Liver (tissue), 3 donors: ENCODE data around the gene SGPL1.

Experiments used
- EGR1 ChIP-seq, 2 donors: IDR thresholded peaks; 2 replicates each; pipeline ENCODE4 v1.6.1; 2016 to 2018; ENCODE audit warnings: antibody characterized with exemption in 2 of 2, low read depth in 2 of 2
- FOXA1 ChIP-seq: IDR thresholded peaks from 2 replicates; pipeline ENCODE4 v1.6.1; 2016; ENCODE audit warnings: antibody characterized with exemption
- GABPA ChIP-seq, 2 donors: IDR thresholded peaks in 1 of 2; conservative IDR thresholded peaks in 1 of 2; 2 replicates each; pipeline ENCODE4 v1.6.1; 2016; ENCODE audit warnings: antibody characterized with exemption in 2 of 2, mild to moderate bottlenecking in 1 of 2, moderate library complexity in 1 of 2
- HNF4G ChIP-seq: IDR thresholded peaks from 2 replicates; pipeline ENCODE4 v1.6.1; 2016; ENCODE audit warnings: antibody characterized with exemption
- JUND ChIP-seq, 2 donors: IDR thresholded peaks; 2 replicates each; pipeline ENCODE4 v1.6.1; 2016; ENCODE audit warnings: antibody characterized with exemption in 2 of 2
- RAD21 ChIP-seq, 2 donors: IDR thresholded peaks; 2 replicates each; pipeline ENCODE4 v1.6.1; 2016; ENCODE audit warnings: antibody characterized with exemption in 2 of 2, mild to moderate bottlenecking in 2 of 2
- RXRA ChIP-seq, 2 donors: IDR thresholded peaks; 2 replicates each; pipeline ENCODE4 v1.6.1; 2017 to 2018; ENCODE audit warnings: antibody characterized with exemption in 2 of 2, mild to moderate bottlenecking in 1 of 2
- TAF1 ChIP-seq: conservative IDR thresholded peaks from 2 replicates; pipeline ENCODE4 v1.6.1; 2016; ENCODE audit warnings: antibody characterized with exemption, mild to moderate bottlenecking
- YY1 ChIP-seq: IDR thresholded peaks from 2 replicates; pipeline ENCODE4 v1.6.1; 2016; ENCODE audit warnings: antibody characterized with exemption, mild to moderate bottlenecking
- TF ChIP-seq, protein P1 (sequence below): fragments of 150-350 bp; IDR thresholded peaks from 2 replicates; pipeline ENCODE4 v1.5.1; 2017; ENCODE audit warnings: improper control_type of control experiment, low read depth, low read length; ENCODE audit not compliant: missing input control
- TF ChIP-seq, protein P2 (sequence below): IDR thresholded peaks from 2 replicates; pipeline ENCODE4 v1.6.1; 2016; ENCODE audit warnings: antibody characterized with exemption
- TF ChIP-seq, protein P3 (sequence below): IDR thresholded peaks from 2 replicates; pipeline ENCODE4 v1.6.1; 2016; ENCODE audit warnings: antibody characterized with exemption
- donor health status: healthy.
- donor health status: healthy.

DNA sequence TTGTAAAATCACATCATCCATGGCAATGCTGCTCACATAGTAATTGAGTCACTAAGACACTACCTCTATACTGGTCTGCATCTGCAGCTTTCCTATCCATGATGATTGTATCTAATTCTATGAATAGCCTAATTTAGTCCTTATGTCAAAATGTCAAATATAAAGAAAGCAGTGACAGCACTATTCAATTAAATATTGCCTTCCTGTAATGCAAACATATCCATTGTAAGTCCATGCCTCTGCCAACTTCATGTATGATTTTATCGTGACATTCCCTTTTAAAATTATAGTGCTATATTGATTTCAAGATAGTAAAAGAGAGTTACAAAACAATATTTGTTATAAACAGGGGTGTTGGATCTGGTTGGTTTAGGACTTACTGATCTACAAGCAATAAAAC lies 4.8 kb upstream of the SGPL1 start:
- TF ChIP-seq, protein P1, sequence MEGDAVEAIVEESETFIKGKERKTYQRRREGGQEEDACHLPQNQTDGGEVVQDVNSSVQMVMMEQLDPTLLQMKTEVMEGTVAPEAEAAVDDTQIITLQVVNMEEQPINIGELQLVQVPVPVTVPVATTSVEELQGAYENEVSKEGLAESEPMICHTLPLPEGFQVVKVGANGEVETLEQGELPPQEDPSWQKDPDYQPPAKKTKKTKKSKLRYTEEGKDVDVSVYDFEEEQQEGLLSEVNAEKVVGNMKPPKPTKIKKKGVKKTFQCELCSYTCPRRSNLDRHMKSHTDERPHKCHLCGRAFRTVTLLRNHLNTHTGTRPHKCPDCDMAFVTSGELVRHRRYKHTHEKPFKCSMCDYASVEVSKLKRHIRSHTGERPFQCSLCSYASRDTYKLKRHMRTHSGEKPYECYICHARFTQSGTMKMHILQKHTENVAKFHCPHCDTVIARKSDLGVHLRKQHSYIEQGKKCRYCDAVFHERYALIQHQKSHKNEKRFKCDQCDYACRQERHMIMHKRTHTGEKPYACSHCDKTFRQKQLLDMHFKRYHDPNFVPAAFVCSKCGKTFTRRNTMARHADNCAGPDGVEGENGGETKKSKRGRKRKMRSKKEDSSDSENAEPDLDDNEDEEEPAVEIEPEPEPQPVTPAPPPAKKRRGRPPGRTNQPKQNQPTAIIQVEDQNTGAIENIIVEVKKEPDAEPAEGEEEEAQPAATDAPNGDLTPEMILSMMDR = no peak
- TF ChIP-seq GABPA (IDR thresholded peaks at IDR 0.05 in 1 of 2, conservative IDR thresholded peaks at IDR 0.05 in 1 of 2) = no peak
- TF ChIP-seq, protein P2, sequence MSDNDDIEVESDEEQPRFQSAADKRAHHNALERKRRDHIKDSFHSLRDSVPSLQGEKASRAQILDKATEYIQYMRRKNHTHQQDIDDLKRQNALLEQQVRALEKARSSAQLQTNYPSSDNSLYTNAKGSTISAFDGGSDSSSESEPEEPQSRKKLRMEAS = no peak
- TF ChIP-seq RAD21 (IDR thresholded peaks at IDR 0.05) = no peak
- TF ChIP-seq EGR1 (IDR thresholded peaks at IDR 0.05; ENCODE audit: low read depth in 2 of 2) = no peak
- TF ChIP-seq RXRA (IDR thresholded peaks at IDR 0.05) = no peak
- TF ChIP-seq YY1 = no peak
- TF ChIP-seq FOXA1 = no peak
- TF ChIP-seq JUND (IDR thresholded peaks at IDR 0.05) = no peak
- no peak for TF ChIP-seq TAF1
- TF ChIP-seq, protein P3, sequence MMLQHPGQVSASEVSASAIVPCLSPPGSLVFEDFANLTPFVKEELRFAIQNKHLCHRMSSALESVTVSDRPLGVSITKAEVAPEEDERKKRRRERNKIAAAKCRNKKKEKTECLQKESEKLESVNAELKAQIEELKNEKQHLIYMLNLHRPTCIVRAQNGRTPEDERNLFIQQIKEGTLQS = no peak
- no peak for TF ChIP-seq HNF4G
